Measurements from ENCODE around the gene AOPEP. TPM values are rescaled to one million over a fixed set of nuclear protein-coding genes. Genes with fewer than 3 reads are reported as not detected.

AOPEP gene
- total RNA-seq, 2 experiments from 2014 or later: 9.5 TPM

GRCh38 chr9:94808926-94809700 lies 82.6 kb downstream of the AOPEP start:
- POLR2A ChIA-PET: no interaction called here
- H3K4me1 Mint-ChIP-seq: no peaks in the 10 kb centered on the region
- no peaks in the 10 kb centered on the region for H3K9me3 Mint-ChIP-seq
- H3K36me3 Mint-ChIP-seq: peaks cover 18% of the 10 kb centered on the region
- no peak overlapping the region for H3K4me3 Mint-ChIP-seq
- no peak overlapping the region for H3K27ac Mint-ChIP-seq
- no peak for ATAC-seq (ENCODE audit: low read depth)
- no peak for DNase-seq
- H3K27me3 Mint-ChIP-seq: peaks cover 2% of the 10 kb centered on the region

GRCh38 chr9:94809778-94810177 lies 83.3 kb downstream of the AOPEP start:
- H3K4me1 Mint-ChIP-seq: no peaks in the 10 kb centered on the region
- H3K27me3 Mint-ChIP-seq: peaks cover 2% of the 10 kb centered on the region
- H3K27ac Mint-ChIP-seq: no peak overlapping the region
- ATAC-seq (ENCODE audit: low read depth) (no peak), DNase-seq (no peak)
- H3K4me3 Mint-ChIP-seq: no peak overlapping the region
- peaks cover 2% of the 10 kb centered on the region for H3K9me3 Mint-ChIP-seq
- POLR2A ChIA-PET: no interaction called here
- peaks cover 17% of the 10 kb centered on the region for H3K36me3 Mint-ChIP-seq

- DNase-seq: no peak
- peaks cover 21% of the 10 kb centered on the region for H3K36me3 Mint-ChIP-seq
- peaks cover 2% of the 10 kb centered on the region for H3K9me3 Mint-ChIP-seq
- ATAC-seq (ENCODE audit: low read depth): no peak
- POLR2A ChIA-PET: no interaction called here
- H3K4me3 Mint-ChIP-seq: no peak overlapping the region
- no peaks in the 10 kb centered on the region for H3K4me1 Mint-ChIP-seq
- H3K27ac Mint-ChIP-seq: no peak overlapping the region
- peaks cover under 1% of the 10 kb centered on the region for H3K27me3 Mint-ChIP-seq
Measured at GRCh38 chr9:94811074-94811473, 84.6 kb downstream of the AOPEP start.

- POLR2A ChIA-PET: no interaction called here
- Mint-ChIP-seq H3K36me3 (peaks cover 14% of the 10 kb centered on the region), H3K9me3 (peaks cover 2% of the 10 kb centered on the region), H3K4me3 (no peak overlapping the region), H3K27ac (no peak overlapping the region), H3K4me1 (no peaks in the 10 kb centered on the region), H3K27me3 (no peaks in the 10 kb centered on the region)
- ATAC-seq (ENCODE audit: low read depth) (no peak), DNase-seq (no peak)
Measured at GRCh38 chr9:94812343-94812742, 85.8 kb downstream of the AOPEP start.

GRCh38 chr9:94813379-94813778 lies 86.9 kb downstream of the AOPEP start:
- Mint-ChIP-seq H3K4me1 (no peaks in the 10 kb centered on the region), H3K4me3 (no peak overlapping the region), H3K9me3 (peaks cover 2% of the 10 kb centered on the region), H3K36me3 (peaks cover 10% of the 10 kb centered on the region), H3K27me3 (no peaks in the 10 kb centered on the region), H3K27ac (no peak overlapping the region)
- DNase-seq: no peak
- ATAC-seq (ENCODE audit: low read depth): no peak
- POLR2A ChIA-PET: no interaction called here

GRCh38 chr9:94817291-94818177 lies 91.0 kb downstream of the AOPEP start:
- Mint-ChIP-seq H3K27me3 (no peaks in the 10 kb centered on the region), H3K27ac (no peak overlapping the region), H3K4me1 (peaks cover 5% of the 10 kb centered on the region), H3K4me3 (no peak overlapping the region), H3K9me3 (peaks cover 2% of the 10 kb centered on the region), H3K36me3 (peaks cover 11% of the 10 kb centered on the region)
- ATAC-seq (ENCODE audit: low read depth): no peak
- no peak for DNase-seq
- POLR2A ChIA-PET: no interaction called here

- POLR2A ChIA-PET: no interaction called here
- Mint-ChIP-seq H3K4me1 (peaks cover 5% of the 10 kb centered on the region), H3K27ac (no peak overlapping the region), H3K4me3 (no peak overlapping the region), H3K9me3 (peaks cover 2% of the 10 kb centered on the region), H3K27me3 (no peaks in the 10 kb centered on the region), H3K36me3 (peaks cover 11% of the 10 kb centered on the region)
- DNase-seq: no peak
- ATAC-seq (ENCODE audit: low read depth): no peak
Measured at GRCh38 chr9:94818178-94818541, 91.7 kb downstream of the AOPEP start.

- Mint-ChIP-seq H3K36me3 (peaks cover 11% of the 10 kb centered on the region), H3K4me3 (no peak overlapping the region), H3K4me1 (peaks cover 5% of the 10 kb centered on the region), H3K27ac (no peak overlapping the region), H3K9me3 (peaks cover 2% of the 10 kb centered on the region), H3K27me3 (no peaks in the 10 kb centered on the region)
- no peak for ATAC-seq (ENCODE audit: low read depth)
- POLR2A ChIA-PET: no interaction called here
- DNase-seq: no peak
Measured at GRCh38 chr9:94819161-94819687, 92.7 kb downstream of the AOPEP start.

- POLR2A ChIA-PET: interaction anchor here (0.7 kb wide), 1 partner anchor 238 kb away, joined by 4 read pairs; no protein-coding TSS in a partner anchor
- Mint-ChIP-seq H3K4me3 (no peak overlapping the region), H3K9me3 (no peaks in the 10 kb centered on the region), H3K27me3 (no peaks in the 10 kb centered on the region), H3K36me3 (peaks cover 3% of the 10 kb centered on the region), H3K4me1 (peaks cover 5% of the 10 kb centered on the region), H3K27ac (peak overlapping the region; percentile 6)
- DNase-seq (no peak), ATAC-seq (ENCODE audit: low read depth) (no peak)
Measured at GRCh38 chr9:94821098-94821887, 94.8 kb downstream of the AOPEP start.

GRCh38 chr9:94822273-94822672 lies 95.8 kb downstream of the AOPEP start:
- Mint-ChIP-seq H3K4me1 (peaks cover 9% of the 10 kb centered on the region), H3K27ac (no peak overlapping the region), H3K27me3 (no peaks in the 10 kb centered on the region), H3K9me3 (no peaks in the 10 kb centered on the region), H3K4me3 (no peak overlapping the region), H3K36me3 (peaks cover 7% of the 10 kb centered on the region)
- ATAC-seq (ENCODE audit: low read depth): no peak
- DNase-seq: no peak
- POLR2A ChIA-PET: interaction anchor here (0.7 kb wide), 1 partner anchor 239 kb away, joined by 4 read pairs; no protein-coding TSS in a partner anchor

GRCh38 chr9:94823710-94824109 lies 97.2 kb downstream of the AOPEP start:
- Mint-ChIP-seq H3K4me3 (no peak overlapping the region), H3K27ac (no peak overlapping the region), H3K9me3 (no peaks in the 10 kb centered on the region), H3K36me3 (peaks cover 7% of the 10 kb centered on the region), H3K27me3 (no peaks in the 10 kb centered on the region), H3K4me1 (peaks cover 9% of the 10 kb centered on the region)
- POLR2A ChIA-PET: interaction anchor here (1.4 kb wide), 1 partner anchor 37 kb away, joined by 3 read pairs; no protein-coding TSS in a partner anchor
- ATAC-seq (ENCODE audit: low read depth) (no peak), DNase-seq (no peak)

- ATAC-seq (ENCODE audit: low read depth): no peak
- H3K27ac Mint-ChIP-seq: no peak overlapping the region
- POLR2A ChIA-PET: interaction anchor here (1.4 kb wide), 1 partner anchor 37 kb away, joined by 3 read pairs; no protein-coding TSS in a partner anchor
- no peaks in the 10 kb centered on the region for H3K9me3 Mint-ChIP-seq
- H3K27me3 Mint-ChIP-seq: no peaks in the 10 kb centered on the region
- H3K4me1 Mint-ChIP-seq: peaks cover 9% of the 10 kb centered on the region
- no peak for DNase-seq
- H3K36me3 Mint-ChIP-seq: peaks cover 7% of the 10 kb centered on the region
- no peak overlapping the region for H3K4me3 Mint-ChIP-seq
Measured at GRCh38 chr9:94824411-94824810, 97.9 kb downstream of the AOPEP start.
